Pancreas (tissue), 10 donors: Measurements from ENCODE around the gene PRPF19. TPM values are rescaled to one million over a fixed set of nuclear protein-coding genes. Genes with fewer than 3 reads are reported as not detected.
A peak's percentile ranks its signal among the peaks of the same experiment; 100 is the strongest.

Experiments
- ATAC-seq, 4 donors: fragments of 200-7000 bp; cut with Tn5 transposase; one replicate each; pipeline versions ENCODE4 v1.8.0 to v1.9.1; 2020; ENCODE audit warnings: mild to moderate bottlenecking in 4 of 4, moderate library complexity in 4 of 4
- DNase-seq, 6 donors: peaks; one replicate each; pipeline ENCODE4 v3.0.0-alpha.2; 2020
- FAIRE-seq: peaks from 2 replicates; lab custom pipeline; 2012; peaks lifted over from hg19 to GRCh38; lab: Jason Lieb, UNC
- H3K27ac ChIP-seq, 4 donors: fragments of 200-600 bp; sonication (generic); 1 replicate in 3 of 4; 2 replicates in 1 of 4; pipeline versions ENCODE4 v1.5.0 to v1.8.0; 2020
- H3K27me3 ChIP-seq, 4 donors: fragments of 200-600 bp; one replicate each; pipeline ENCODE4 v1.8.0; 2021
- H3K36me3 ChIP-seq, 3 donors: fragments of 200-600 bp; sonication (generic) in 1 of 3; one replicate each; pipeline versions ENCODE4 v1.5.0 to v1.8.0; 2020 to 2021
- H3K4me1 ChIP-seq, 3 donors: fragments of 200-600 bp; one replicate each; pipeline ENCODE4 v1.8.0; 2021
- H3K4me3 ChIP-seq, 4 donors: fragments of 200-600 bp; sonication (generic) in 2 of 4; one replicate each; pipeline versions ENCODE4 v1.5.0 to v1.8.0; 2020 to 2021
- H3K9me3 ChIP-seq, 4 donors: fragments of 200-600 bp; one replicate each; pipeline ENCODE4 v1.8.0; 2021
- CTCF ChIP-seq, 4 donors: fragments of 200-600 bp; sonication (generic) in 3 of 4; IDR thresholded peaks; one replicate each; pipeline versions ENCODE4 v1.5.0 to v1.8.0; 2021; ENCODE audit warnings: antibody characterized with exemption in 4 of 4
- WGBS, 2 donors: extraction: QIAGEN DNeasy Blood & Tissue Kit; methylation state at CpG; one replicate each; pipeline ENCODE4 v1.1.7; 2013; 5-methylcytosine and 5-hydroxymethylcytosine counted together
- intact Hi-C, 3 donors: fragments of 100-400 bp; cut with DNase I; formaldehyde crosslinking; loops; one replicate each; pipeline versions ENCODE4 v1.11.1 to v1.14.2; 2022
- polyA plus RNA-seq, 2 donors: library from polyadenylated mRNA; stranded (reverse); fragments of 200-250 nt; gene quantifications; one replicate each; pipeline ENCODE4 v1.2.3, GENCODE V29; 2013
- total RNA-seq, 6 donors: library from RNA; stranded (reverse); fragmentation: NEBNext Ultra II Directional in 4 of 6; extraction: Animal tissue kit (Norgen Biotek cat#: 25700) in 4 of 6; gene quantifications; one replicate each; pipeline versions ENCODE4 v1.2.1 to v1.2.4, GENCODE V29; 2021 to 2023
- donor health status: healthy with polysubstance abuse.
- donor health status: DM: no; HTN: no; CAD: no; lungs with moderate emphysema.
- donor health status: DM: no; HTN: no; CAD: no.
- donor health status: control.
- donor health status: control.
- donor health status: Bipolar disorder and iron deficiency.
- donor health status: DM: yes; HTN: yes; CAD: no.
- donor health status: DM: no; HTN: no; CAD: no.
- donor health status: DM: no; HTN: no; CAD: no.
- donor health status: DM: yes; HTN: yes; CAD: no.

Gene PRPF19
- total and polyA plus RNA-seq, 8 donors, result 33.9 to 50.1 (median 45.5) TPM

- DNase-seq, result peak in 2 of 6 donors; percentile 53 to 77
- Histone ChIP-seq H3K27ac (no peak overlapping the region), H3K4me1 (peaks cover 0 to 6% (median 4%) of the 10 kb centered on the region in 3 donors), H3K9me3 (no peaks in the 10 kb centered on the region), H3K27me3 (no peaks in the 10 kb centered on the region), H3K36me3 (peaks cover 0 to 26% (median 9%) of the 10 kb centered on the region in 3 donors), H3K4me3 (peak overlapping the region in 2 of 4 donors; percentile 58 to 75)
- ATAC-seq, result peak; percentile 20 to 24 (median 22)
- no peak for FAIRE-seq
- WGBS, 2 donors, result 46 to 50% methylated on average over 6 of the region's 6 CpGs
- TF ChIP-seq CTCF (IDR thresholded peaks at IDR 0.05), result no peak
- intact Hi-C loops, result no loop called here
These were observed 17.4 kb upstream of the PRPF19 start for GRCh38 chr11:60923800-60924109.

GRCh38 chr11:60923326-60923725 lies 16.9 kb upstream of the PRPF19 start:
- DNase-seq (no peak), FAIRE-seq (no peak), ATAC-seq (no peak)
- Histone ChIP-seq H3K36me3 (peaks cover 0 to 26% (median 9%) of the 10 kb centered on the region in 3 donors), H3K4me1 (peaks cover 0 to 8% (median 4%) of the 10 kb centered on the region in 3 donors), H3K27me3 (no peaks in the 10 kb centered on the region), H3K4me3 (no peak overlapping the region), H3K27ac (no peak overlapping the region), H3K9me3 (no peaks in the 10 kb centered on the region)
- WGBS, 2 donors, result 72 to 75% methylated on average over 5 of the region's 5 CpGs
- intact Hi-C loops, result no loop called here
- TF ChIP-seq CTCF (IDR thresholded peaks at IDR 0.05), result no peak

- H3K4me3 ChIP-seq, result no peak overlapping the region
- ATAC-seq, result no peak
- no peak for TF ChIP-seq CTCF (IDR thresholded peaks at IDR 0.05)
- H3K4me1 ChIP-seq, result peaks cover 0 to 8% (median 4%) of the 10 kb centered on the region in 3 donors
- H3K36me3 ChIP-seq, result peaks cover 0 to 26% (median 9%) of the 10 kb centered on the region in 3 donors
- no peak overlapping the region for H3K27ac ChIP-seq
- no peaks in the 10 kb centered on the region for H3K27me3 ChIP-seq
- 92 to 100% methylated on average over 6 of the region's 6 CpGs for WGBS, 2 donors
- DNase-seq, result no peak
- intact Hi-C loops, result no loop called here
- H3K9me3 ChIP-seq, result no peaks in the 10 kb centered on the region
- no peak for FAIRE-seq
These were observed 16.5 kb upstream of the PRPF19 start for GRCh38 chr11:60922906-60923305.

- WGBS, 2 donors, result 88 to 94% methylated on average over 23 of the region's 23 CpGs
- ATAC-seq, result no peak
- Histone ChIP-seq H3K9me3 (no peaks in the 10 kb centered on the region), H3K4me1 (peaks cover 0 to 8% (median 4%) of the 10 kb centered on the region in 3 donors), H3K27me3 (no peaks in the 10 kb centered on the region), H3K36me3 (peaks cover 0 to 26% (median 9%) of the 10 kb centered on the region in 3 donors), H3K4me3 (no peak overlapping the region), H3K27ac (no peak overlapping the region)
- TF ChIP-seq CTCF (IDR thresholded peaks at IDR 0.05), result no peak
- no peak for FAIRE-seq
- DNase-seq, result no peak
- intact Hi-C loops, result no loop called here
These were observed 15.5 kb upstream of the PRPF19 start for GRCh38 chr11:60921777-60922335.

- Histone ChIP-seq H3K27me3 (no peaks in the 10 kb centered on the region), H3K36me3 (peaks cover 0 to 26% (median 9%) of the 10 kb centered on the region in 3 donors), H3K27ac (no peak overlapping the region), H3K4me3 (no peak overlapping the region), H3K9me3 (no peaks in the 10 kb centered on the region), H3K4me1 (peaks cover 0 to 8% (median 4%) of the 10 kb centered on the region in 3 donors)
- intact Hi-C loops, result no loop called here
- WGBS, 2 donors, result 91 to 94% methylated on average over 11 of the region's 11 CpGs
- DNase-seq (no peak), FAIRE-seq (no peak), ATAC-seq (no peak)
- TF ChIP-seq CTCF (IDR thresholded peaks at IDR 0.05), result no peak
These were observed 14.9 kb upstream of the PRPF19 start for GRCh38 chr11:60921259-60921658.
